Ishikawa (cell line): ENCODE data around the gene ABCF2.

Experiments
- CEBPB ChIP-seq: IDR thresholded peaks from 2 replicates; pipeline ENCODE4 v1.6.1; 2012
- CREB1 ChIP-seq: IDR thresholded peaks from 2 replicates; pipeline ENCODE4 v1.6.1; 2012; ENCODE audit warnings: low read depth
- EGR1 ChIP-seq: IDR thresholded peaks from 2 replicates; pipeline ENCODE4 v1.6.1; 2012
- EP300 ChIP-seq: IDR thresholded peaks from 2 replicates; pipeline ENCODE4 v1.6.1; 2012; ENCODE audit warnings: borderline replicate concordance
- FOXM1 ChIP-seq: IDR thresholded peaks from 2 replicates; pipeline ENCODE4 v1.6.1; 2012; ENCODE audit warnings: low read depth, borderline replicate concordance
- MAX ChIP-seq: IDR thresholded peaks from 2 replicates; pipeline ENCODE4 v1.6.1; 2012
- NFIC ChIP-seq: IDR thresholded peaks from 2 replicates; pipeline ENCODE4 v1.6.1; 2012
- RAD21 ChIP-seq: IDR thresholded peaks from 2 replicates; pipeline ENCODE4 v1.6.1; 2012; ENCODE audit warnings: low read depth
- REST ChIP-seq: IDR thresholded peaks from 2 replicates; pipeline ENCODE4 v1.6.1; 2012; ENCODE audit warnings: low read depth, mild to moderate bottlenecking
- TAF1 ChIP-seq: IDR thresholded peaks from 2 replicates; pipeline ENCODE4 v1.6.1; 2012; ENCODE audit warnings: low read depth, mild to moderate bottlenecking
- TCF12 ChIP-seq: IDR thresholded peaks from 2 replicates; pipeline ENCODE4 v1.6.1; 2012; ENCODE audit warnings: low read depth
- TEAD4 ChIP-seq: IDR thresholded peaks from 2 replicates; pipeline ENCODE4 v1.6.1; 2012
- USF1 ChIP-seq: IDR thresholded peaks from 2 replicates; pipeline ENCODE4 v1.6.1; 2012
- YY1 ChIP-seq: IDR thresholded peaks from 2 replicates; pipeline ENCODE4 v1.6.1; 2012; ENCODE audit warnings: low read depth
- ZBTB7A ChIP-seq: IDR thresholded peaks from 2 replicates; pipeline ENCODE4 v1.6.1; 2012; ENCODE audit warnings: low read depth

The ABCF2 gene

GRCh38 chr7:151228024-151228866, 1.2 kb upstream of the ABCF2 start:
- TF ChIP-seq CREB1: no peak
- no peak for TF ChIP-seq TEAD4
- TF ChIP-seq ZBTB7A: no peak
- TF ChIP-seq MAX: no peak
- TF ChIP-seq NFIC: no peak
- no peak for TF ChIP-seq EP300
- TF ChIP-seq TAF1: no peak
- no peak for TF ChIP-seq REST
- no peak for TF ChIP-seq EGR1
- TF ChIP-seq FOXM1: no peak

GRCh38 chr7:151226560-151226874, 488 bp downstream of the ABCF2 start:
- TF ChIP-seq TAF1: no peak
- no peak for TF ChIP-seq TEAD4
- TF ChIP-seq REST: no peak
- TF ChIP-seq FOXM1: no peak
- no peak for TF ChIP-seq RAD21
- no peak for TF ChIP-seq NFIC
- no peak for TF ChIP-seq CREB1
- TF ChIP-seq USF1: no peak
- no peak for TF ChIP-seq YY1
- TF ChIP-seq TCF12: no peak
- TF ChIP-seq ZBTB7A: no peak
- no peak for TF ChIP-seq EP300
- no peak for TF ChIP-seq MAX
- no peak for TF ChIP-seq EGR1
- no peak for TF ChIP-seq CEBPB

- TF ChIP-seq EP300 (no peak), CREB1 (no peak), TAF1 (no peak), YY1 (no peak), CEBPB (no peak; the same call in 1 of the 2 replicates), RAD21 (no peak), USF1 (no peak)
These were observed 976 bp downstream of the ABCF2 start for GRCh38 chr7:151225948-151226510.

GRCh38 chr7:151223728-151224127, 3.3 kb downstream of the ABCF2 start:
- TF ChIP-seq MAX: no peak
- no peak for TF ChIP-seq TCF12

GRCh38 chr7:151218170-151218569, 8.8 kb downstream of the ABCF2 start:
- TF ChIP-seq USF1 (no peak), YY1 (no peak), TAF1 (no peak), FOXM1 (no peak), TEAD4 (no peak), ZBTB7A (no peak), RAD21 (no peak), REST (no peak), EGR1 (no peak), TCF12 (no peak), NFIC (no peak), EP300 (no peak), CREB1 (no peak), CEBPB (no peak), MAX (no peak)
